Measurements from ENCODE around the gene TMEM134. TPM values are rescaled to one million over a fixed set of nuclear protein-coding genes. Genes with fewer than 3 reads are reported as not detected.

Gene TMEM134
- total RNA-seq (100 to 1,000 TPM in 2 of 9 donors, 10 to 100 TPM in 7; 67.0 to 146 (median 77.2) TPM), polyA plus RNA-seq (10 to 100 TPM; 83.6 to 86.8 TPM)
- long read RNA-seq, donor 1, transcript TMEM134-201 (7 exons, 3,534 nt), result major isoform, 49 of 102 reads
- long read RNA-seq, donor 1, transcript TMEM134-202 (6 exons, 823 nt), result minor isoform, 7 of 102 reads
- long read RNA-seq, donor 1, partial matches to known transcripts, result 2 of 102 reads
- long read RNA-seq, donor 1, other reads (novel, unspliced or antisense), result 43 of 102 reads
- long read RNA-seq, donor 2, transcript TMEM134-202 (6 exons, 823 nt), result minor isoform, 8 of 106 reads
- long read RNA-seq, donor 2, transcript TMEM134-201 (7 exons, 3,534 nt), result major isoform, 64 of 106 reads
- long read RNA-seq, donor 2, partial matches to known transcripts, result 1 of 106 reads
- long read RNA-seq, donor 2, other reads (novel, unspliced or antisense), result 29 of 106 reads
- long read RNA-seq, donor 3, transcript TMEM134-201 (7 exons, 3,534 nt), result major isoform, 36 of 76 reads
- long read RNA-seq, donor 3, partial matches to known transcripts, result 9 of 76 reads
- long read RNA-seq, donor 3, other reads (novel, unspliced or antisense), result 25 of 76 reads

- H3K27ac ChIP-seq, result peak within 1 kb of the TSS; percentile 72 to 94 (median 90)
- peak; percentile 94 to 98 (median 95) for DNase-seq
- H3K4me3 ChIP-seq, result peak within 1 kb of the TSS; percentile 56 to 98 (median 85)
- TF ChIP-seq POLR2A (IDR thresholded peaks at IDR 0.05), result peak in 1 of 2 donors; percentile 80
- peak; percentile 31 to 66 (median 45) for TF ChIP-seq CTCF (IDR thresholded peaks at IDR 0.05)
- no peaks in the 10 kb centered on the region for H3K9me3 ChIP-seq
- WGBS, 4 donors, result 0 to 1% (median 0%) methylated on average over 16 to 76 of the region's 76 CpGs
- peak; percentile 93 to 95 (median 94) for ATAC-seq
- H3K4me1 ChIP-seq, result peaks cover 0 to 42% (median 25%) of the 10 kb centered on the region in 12 donors
- no peaks in the 10 kb centered on the region for H3K36me3 ChIP-seq
- intact Hi-C loops (cut with DNase I), result loop anchor here (1.0 to 10.0 kb wide), 11 partner anchors 26 to 68 kb away; partner anchors contain the start of genes PPP1CA (in 9 of the 10), TBC1D10C (in 7 of the 10), PITPNM1 (in 3 of the 10) and CDK2AP2 (in 2 of the 10)
- H3K27me3 ChIP-seq, result no peaks in the 10 kb centered on the region
These were observed at the start of gene TMEM134 for GRCh38 chr11:67468759-67469507. TMEM134 (minus strand) TSS chr11:67469251; CDS start chr11:67469192, 59 bp downstream.

GRCh38 chr11:67517784-67518552, 48.9 kb upstream of the TMEM134 start:
- TF ChIP-seq CTCF (IDR thresholded peaks at IDR 0.05) (no peak), POLR2A (IDR thresholded peaks at IDR 0.05) (no peak)
- no peaks in the 10 kb centered on the region for H3K36me3 ChIP-seq
- no peaks in the 10 kb centered on the region for H3K4me1 ChIP-seq
- H3K4me3 ChIP-seq, result no peak overlapping the region
- no peak for ATAC-seq
- no peak for DNase-seq
- no peaks in the 10 kb centered on the region for H3K9me3 ChIP-seq
- WGBS, 4 donors, result 72 to 90% (median 79%) methylated on average over 8 to 10 of the region's 10 CpGs
- H3K27ac ChIP-seq, result no peak overlapping the region
- peaks cover 0 to 2% (median 0%) of the 10 kb centered on the region in 9 donors for H3K27me3 ChIP-seq
- intact Hi-C loops (cut with DNase I), result no loop called here

- Histone ChIP-seq H3K9me3 (no peaks in the 10 kb centered on the region), H3K4me3 (no peak overlapping the region), H3K27ac (no peak overlapping the region), H3K27me3 (peaks cover 0 to 7% (median 0%) of the 10 kb centered on the region in 9 donors), H3K36me3 (no peaks in the 10 kb centered on the region), H3K4me1 (no peaks in the 10 kb centered on the region)
- intact Hi-C loops (cut with DNase I), result no loop called here
- 89 to 93% (median 93%) methylated on average over 6 to 9 of the region's 9 CpGs for WGBS, 4 donors
- ATAC-seq, result peak in 1 of 4 donors; percentile 8
- no peak for TF ChIP-seq POLR2A (IDR thresholded peaks at IDR 0.05)
- no peak for TF ChIP-seq CTCF (IDR thresholded peaks at IDR 0.05)
- no peak for DNase-seq
These were observed 47.8 kb upstream of the TMEM134 start for GRCh38 chr11:67516806-67517205.

Data from heart left ventricle (tissue), 16 donors.